Activated naive CD8-positive, alpha-beta T cell treated with anti-CD3 and anti-CD28 coated beads, Interleukin-2, amount 10 ng/mL, durations not matched to agents 7 days and 5 days (primary cell): ENCODE results near the gene FREY1. TPM values are rescaled to one million over a fixed set of nuclear protein-coding genes. Genes with fewer than 3 reads are reported as not detected.

Experiments used
- ATAC-seq: fragments of 150-1000 bp; cut with Tn5 transposase; one replicate; pipeline ENCODE4 v1.10.0; 2021; ENCODE audit warnings: low read depth, moderate library complexity
- POLR2A ChIA-PET: fragments of 350-600 bp; sonication (Branson Sonifier 250); formaldehyde crosslinking; loops from one replicate; lab custom pipeline; 2021; ENCODE audit warnings: antibody characterized with exemption; lab: Charles Lee
- DNase-seq: peaks from one replicate; pipeline ENCODE4 v3.0.0; 2021
- H3K27ac Mint-ChIP-seq: one replicate; pipeline ENCODE4 v1.8.0; 2022; ENCODE audit warnings: mild to moderate bottlenecking, mixed read lengths
- H3K27me3 Mint-ChIP-seq: one replicate; pipeline ENCODE4 v1.8.0; 2022; ENCODE audit warnings: mild to moderate bottlenecking, moderate library complexity, mixed read lengths
- H3K36me3 Mint-ChIP-seq: one replicate; pipeline ENCODE4 v1.8.0; 2021; ENCODE audit warnings: mild to moderate bottlenecking, mixed read lengths
- H3K4me1 Mint-ChIP-seq: one replicate; pipeline ENCODE4 v1.8.0; 2021; ENCODE audit warnings: mixed read lengths
- H3K4me3 Mint-ChIP-seq: one replicate; pipeline ENCODE4 v1.8.0; 2022; ENCODE audit warnings: mild to moderate bottlenecking, moderate library complexity, mixed read lengths
- H3K9me3 Mint-ChIP-seq: one replicate; pipeline ENCODE4 v1.8.0; 2021; ENCODE audit warnings: mixed read lengths
- total RNA-seq, 2 experiments: library from RNA; stranded (reverse); gene quantifications; one replicate each; pipeline ENCODE4 v1.2.3, GENCODE V29; 2021

FREY1 gene, protein sequence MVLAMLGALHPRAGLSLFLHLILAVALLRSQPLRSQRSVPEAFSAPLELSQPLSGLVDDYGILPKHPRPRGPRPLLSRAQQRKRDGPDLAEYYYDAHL
- 1 to 10 TPM; 3.9 TPM for total RNA-seq

DNA sequence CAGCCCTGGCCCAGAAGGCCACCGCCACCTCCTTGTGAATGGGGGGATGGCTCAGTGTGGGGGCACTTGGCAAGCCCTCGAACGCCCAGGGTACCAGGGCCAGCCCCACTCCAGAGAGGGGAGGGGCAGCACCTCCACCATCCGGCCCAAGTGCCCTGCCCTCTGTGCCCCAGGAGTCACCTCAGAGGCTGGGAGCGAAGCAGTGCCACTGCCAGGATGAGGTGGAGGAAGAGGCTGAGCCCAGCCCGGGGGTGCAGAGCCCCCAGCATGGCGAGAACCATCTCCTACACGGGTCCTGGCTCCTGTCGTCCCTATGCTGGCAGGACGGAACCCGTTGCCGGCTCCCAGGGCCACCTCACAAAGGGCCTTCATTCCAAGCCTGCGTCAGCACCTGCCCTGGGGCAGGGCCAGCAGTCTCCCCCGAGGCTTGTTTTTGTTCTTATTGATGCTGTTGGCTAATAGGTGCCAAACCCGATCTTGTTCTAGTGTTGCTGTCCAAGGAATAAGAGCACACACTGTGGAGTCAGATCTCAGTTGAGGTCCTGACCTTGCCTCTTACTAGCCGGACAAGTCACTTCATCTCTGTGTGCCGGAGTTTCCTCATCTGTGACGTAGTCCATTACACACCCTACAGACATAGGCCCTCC lies at the start of gene FREY1:
FREY1 (minus strand) TSS at position 307 of the 647 bp plus-strand sequence; CDS start at position 281, 26 bp downstream.
- H3K27ac Mint-ChIP-seq, result no peak within 1 kb of the TSS
- no peaks in the 10 kb centered on the region for H3K9me3 Mint-ChIP-seq
- no peak for ATAC-seq
- DNase-seq, result no peak
- no peaks in the 10 kb centered on the region for H3K36me3 Mint-ChIP-seq
- peaks cover 2% of the 10 kb centered on the region for H3K4me1 Mint-ChIP-seq
- POLR2A ChIA-PET, result interaction anchor here (3.5 kb wide), 1 partner anchor 11 kb away, joined by 18 read pairs; the partner anchor contains the start of gene PEX16
- no peak within 1 kb of the TSS for H3K4me3 Mint-ChIP-seq
- no peaks in the 10 kb centered on the region for H3K27me3 Mint-ChIP-seq

GRCh38 chr11:45949992-45950407 lies 42.9 kb upstream of the FREY1 start:
- DNase-seq, result no peak
- no peak overlapping the region for H3K27ac Mint-ChIP-seq
- no peak overlapping the region for H3K4me3 Mint-ChIP-seq
- POLR2A ChIA-PET, result no interaction called here
- H3K27me3 Mint-ChIP-seq, result no peaks in the 10 kb centered on the region
- no peaks in the 10 kb centered on the region for H3K9me3 Mint-ChIP-seq
- no peaks in the 10 kb centered on the region for H3K4me1 Mint-ChIP-seq
- ATAC-seq, result no peak
- peaks cover 15% of the 10 kb centered on the region for H3K36me3 Mint-ChIP-seq

GRCh38 chr11:45948356-45948755 lies 41.3 kb upstream of the FREY1 start:
- no peaks in the 10 kb centered on the region for H3K4me1 Mint-ChIP-seq
- H3K27me3 Mint-ChIP-seq, result no peaks in the 10 kb centered on the region
- H3K9me3 Mint-ChIP-seq, result no peaks in the 10 kb centered on the region
- H3K4me3 Mint-ChIP-seq, result no peak overlapping the region
- DNase-seq (no peak), ATAC-seq (no peak)
- POLR2A ChIA-PET, result interaction anchor here (0.6 kb wide), 1 partner anchor 9 kb away, joined by 4 read pairs; no protein-coding TSS in a partner anchor
- H3K27ac Mint-ChIP-seq, result no peak overlapping the region
- H3K36me3 Mint-ChIP-seq, result peaks cover 15% of the 10 kb centered on the region

- no peaks in the 10 kb centered on the region for H3K27me3 Mint-ChIP-seq
- H3K9me3 Mint-ChIP-seq, result no peaks in the 10 kb centered on the region
- no peaks in the 10 kb centered on the region for H3K4me1 Mint-ChIP-seq
- H3K27ac Mint-ChIP-seq, result no peak overlapping the region
- DNase-seq, result no peak
- POLR2A ChIA-PET, result no interaction called here
- H3K4me3 Mint-ChIP-seq, result no peak overlapping the region
- peaks cover 15% of the 10 kb centered on the region for H3K36me3 Mint-ChIP-seq
- ATAC-seq, result no peak
Observed at GRCh38 chr11:45947885-45948284, 40.8 kb upstream of the FREY1 start.

GRCh38 chr11:45945397-45945999 lies 38.4 kb upstream of the FREY1 start:
- ATAC-seq, result no peak

DNA sequence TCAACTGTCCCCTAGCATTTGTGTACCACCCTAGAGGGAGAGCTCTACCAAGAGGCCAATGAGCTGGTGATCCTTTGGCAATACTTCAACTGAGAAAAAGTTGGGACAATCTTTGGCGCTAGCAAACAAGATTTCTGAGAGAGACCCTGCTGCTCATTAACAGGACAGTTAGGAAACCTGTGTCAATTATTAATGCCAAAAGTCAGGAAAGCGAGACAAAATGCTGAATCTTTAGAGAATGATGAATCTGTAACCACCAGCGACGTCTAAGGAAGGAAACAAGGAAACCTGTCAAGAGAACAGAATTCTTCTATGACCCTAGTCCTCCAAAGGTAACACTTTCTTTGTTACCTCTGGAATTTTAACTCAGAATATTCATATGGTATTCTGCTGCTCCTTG lies 35.3 kb upstream of the FREY1 start:
- no peak overlapping the region for H3K4me3 Mint-ChIP-seq
- ATAC-seq (no peak), DNase-seq (no peak)
- POLR2A ChIA-PET, result no interaction called here
- H3K9me3 Mint-ChIP-seq, result no peaks in the 10 kb centered on the region
- no peak overlapping the region for H3K27ac Mint-ChIP-seq
- H3K36me3 Mint-ChIP-seq, result peaks cover 10% of the 10 kb centered on the region
- H3K27me3 Mint-ChIP-seq, result no peaks in the 10 kb centered on the region
- no peaks in the 10 kb centered on the region for H3K4me1 Mint-ChIP-seq

More at GRCh38 chr11:45945397-45945999, 38.4 kb upstream of the FREY1 start:
- no peaks in the 10 kb centered on the region for H3K4me1 Mint-ChIP-seq
- no peak overlapping the region for H3K27ac Mint-ChIP-seq
- H3K4me3 Mint-ChIP-seq, result no peak overlapping the region
- DNase-seq, result no peak
- peaks cover 15% of the 10 kb centered on the region for H3K36me3 Mint-ChIP-seq
- H3K9me3 Mint-ChIP-seq, result no peaks in the 10 kb centered on the region
- POLR2A ChIA-PET, result interaction anchor here (0.6 kb wide), 1 partner anchor 175 kb away, joined by 4 read pairs; no protein-coding TSS in a partner anchor
- H3K27me3 Mint-ChIP-seq, result no peaks in the 10 kb centered on the region

GRCh38 chr11:45941285-45941684 lies 34.2 kb upstream of the FREY1 start:
- no peak for DNase-seq
- Mint-ChIP-seq H3K9me3 (no peaks in the 10 kb centered on the region), H3K4me1 (no peaks in the 10 kb centered on the region), H3K36me3 (peaks cover 4% of the 10 kb centered on the region), H3K27me3 (no peaks in the 10 kb centered on the region), H3K4me3 (no peak overlapping the region), H3K27ac (no peak overlapping the region)
- ATAC-seq, result no peak
- POLR2A ChIA-PET, result no interaction called here

DNA sequence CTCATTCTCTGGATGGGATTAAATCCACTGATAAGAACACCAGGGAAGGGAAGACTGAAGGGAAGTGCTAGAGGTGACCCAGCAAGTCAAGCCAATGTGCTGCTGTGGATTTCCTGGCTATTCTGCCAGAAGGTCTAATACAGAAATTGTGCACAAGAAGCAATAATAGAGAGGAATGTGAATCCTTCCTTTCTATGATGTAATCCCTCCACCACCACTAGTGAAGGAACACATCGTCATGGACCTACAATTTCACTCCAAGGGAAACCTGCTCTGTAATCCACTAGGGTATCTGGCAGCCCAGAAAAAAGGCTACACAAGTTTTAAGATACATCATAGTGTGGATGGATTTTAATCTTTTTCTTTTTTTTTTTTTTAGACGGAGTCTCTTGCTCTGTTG lies 32.8 kb upstream of the FREY1 start:
- no peak for ATAC-seq
- H3K9me3 Mint-ChIP-seq, result no peaks in the 10 kb centered on the region

GRCh38 chr11:45937916-45938315 lies 30.8 kb upstream of the FREY1 start:
- Mint-ChIP-seq H3K36me3 (no peaks in the 10 kb centered on the region), H3K4me1 (no peaks in the 10 kb centered on the region), H3K27me3 (no peaks in the 10 kb centered on the region), H3K9me3 (no peaks in the 10 kb centered on the region), H3K27ac (no peak overlapping the region), H3K4me3 (no peak overlapping the region)
- no peak for DNase-seq
- ATAC-seq, result no peak
- POLR2A ChIA-PET, result no interaction called here

More for the DNA sequence above, 32.8 kb upstream of the FREY1 start:
- POLR2A ChIA-PET, result interaction anchor here (0.6 kb wide), 1 partner anchor 9 kb away, joined by 4 read pairs; no protein-coding TSS in a partner anchor
- Mint-ChIP-seq H3K4me1 (no peaks in the 10 kb centered on the region), H3K36me3 (no peaks in the 10 kb centered on the region), H3K4me3 (no peak overlapping the region), H3K27ac (no peak overlapping the region), H3K27me3 (no peaks in the 10 kb centered on the region)
- DNase-seq, result no peak

- DNase-seq (no peak), ATAC-seq (no peak)
- POLR2A ChIA-PET, result no interaction called here
- Mint-ChIP-seq H3K4me1 (no peaks in the 10 kb centered on the region), H3K36me3 (no peaks in the 10 kb centered on the region), H3K9me3 (no peaks in the 10 kb centered on the region), H3K27me3 (no peaks in the 10 kb centered on the region), H3K27ac (no peak overlapping the region), H3K4me3 (no peak overlapping the region)
Observed at GRCh38 chr11:45936511-45937054, 29.5 kb upstream of the FREY1 start.

GRCh38 chr11:45935349-45936064 lies 28.4 kb upstream of the FREY1 start:
- ATAC-seq (no peak), DNase-seq (no peak)
- Mint-ChIP-seq H3K4me1 (peaks cover 1% of the 10 kb centered on the region), H3K36me3 (no peaks in the 10 kb centered on the region), H3K4me3 (no peak overlapping the region), H3K27me3 (no peaks in the 10 kb centered on the region), H3K27ac (no peak overlapping the region), H3K9me3 (no peaks in the 10 kb centered on the region)
- POLR2A ChIA-PET, result no interaction called here

DNA sequence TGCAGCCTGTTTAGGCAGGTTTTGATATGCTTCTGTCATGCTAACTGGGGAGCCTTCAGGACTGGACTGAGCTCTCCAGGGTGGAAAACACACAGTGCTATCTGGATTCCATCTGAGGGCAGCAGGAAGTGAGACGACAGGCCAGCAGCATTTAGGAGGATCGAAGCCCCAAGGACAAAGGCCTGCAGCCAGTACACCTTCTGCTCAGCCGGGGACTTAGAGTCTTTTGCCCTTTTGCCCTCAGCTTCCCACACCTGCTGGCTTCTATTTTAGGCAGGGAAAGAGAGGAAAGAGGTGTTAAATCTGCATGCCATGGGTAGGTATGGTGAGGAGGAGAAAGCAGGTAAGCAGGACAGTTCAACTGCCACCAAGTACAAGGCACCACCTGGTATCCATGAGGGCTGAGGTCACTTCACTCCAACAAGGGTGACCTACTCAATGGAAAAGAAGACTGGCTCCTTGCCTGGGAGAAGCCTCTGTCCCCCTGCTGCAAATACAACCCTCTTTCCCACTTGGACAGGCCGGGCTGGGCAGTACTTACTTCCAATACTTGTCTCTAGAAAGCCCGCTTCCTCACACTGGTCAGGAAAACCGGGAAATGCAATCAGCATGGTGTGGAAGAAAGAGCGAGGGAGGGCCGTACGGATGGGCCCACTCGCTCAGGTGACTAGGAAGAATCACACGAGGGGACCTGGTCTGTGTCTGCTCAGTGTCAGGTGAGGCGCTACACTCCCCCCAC lies 27.7 kb upstream of the FREY1 start:
- H3K9me3 Mint-ChIP-seq, result no peaks in the 10 kb centered on the region
- no peak for ATAC-seq
- H3K36me3 Mint-ChIP-seq, result no peaks in the 10 kb centered on the region
- no peaks in the 10 kb centered on the region for H3K27me3 Mint-ChIP-seq
- no peak overlapping the region for H3K27ac Mint-ChIP-seq
- no peak overlapping the region for H3K4me3 Mint-ChIP-seq
- peaks cover 9% of the 10 kb centered on the region for H3K4me1 Mint-ChIP-seq
- DNase-seq, result no peak
- POLR2A ChIA-PET, result interaction anchor here (0.6 kb wide), 1 partner anchor 51 kb away, joined by 5 read pairs; no protein-coding TSS in a partner anchor
